ENCODE data around the gene PXDN. TPM values are rescaled to one million over a fixed set of nuclear protein-coding genes. Genes with fewer than 3 reads are reported as not detected.

Gene PXDN
- total and polyA plus RNA-seq, 2 of the 4 experiments (the other 2 are of a cell fraction) = 153 to 332 TPM

DNA sequence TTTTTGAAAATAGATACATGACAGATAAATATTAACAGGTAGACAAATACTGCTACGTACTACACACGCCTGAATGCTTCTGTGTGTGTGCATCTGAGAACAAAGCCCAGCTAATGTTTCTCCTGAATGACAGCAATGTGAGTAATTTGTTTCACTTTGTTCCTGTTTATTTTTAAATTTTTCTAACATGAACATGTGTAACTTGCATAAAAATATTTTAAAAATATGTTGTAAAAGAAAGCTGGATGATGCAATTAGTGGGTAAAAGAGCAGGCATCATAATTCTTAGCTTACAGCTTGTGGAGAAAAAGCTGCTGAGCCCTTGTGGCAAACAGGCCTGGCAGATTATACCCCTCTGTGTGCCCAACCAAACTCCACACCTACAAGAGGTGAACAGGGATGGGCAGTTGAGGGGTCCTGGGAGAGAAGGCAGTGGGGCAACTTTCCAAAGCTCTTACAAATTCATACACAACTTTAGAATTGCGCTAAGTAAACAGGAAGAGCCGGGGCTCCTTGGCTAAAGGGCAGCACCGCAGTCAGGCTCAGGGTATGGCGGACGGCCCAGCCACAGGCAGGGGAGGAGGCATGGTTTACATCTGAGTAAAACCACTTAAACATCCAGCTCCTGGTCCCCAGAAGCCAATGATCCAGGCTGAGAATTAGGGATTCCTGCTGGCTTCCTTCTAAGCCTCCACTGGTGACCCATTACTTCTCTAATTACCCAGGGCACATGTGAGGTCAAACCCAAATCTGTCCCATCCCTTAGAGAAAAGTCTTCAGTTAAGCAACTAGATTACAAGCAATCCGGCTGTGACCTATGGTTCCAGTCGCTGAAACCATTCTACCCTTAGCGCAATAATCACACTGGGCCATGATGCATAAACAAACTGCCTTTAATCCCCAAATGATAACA is 14.0 kb downstream of the PXDN start (continued):
- TF ChIP-seq CTCF (conservative IDR thresholded peaks at IDR 0.05; ENCODE audit: low read depth, low read length) = no peak
- TF ChIP-seq RCOR1 (IDR thresholded peaks at IDR 0.05; ENCODE audit: insufficient replicate concordance, low read length) = peak; percentile 13
- TF ChIP-seq RFX5 (IDR thresholded peaks at IDR 0.05; ENCODE audit: low read depth, low read length) = no peak
- TF ChIP-seq MAFK (IDR thresholded peaks at IDR 0.05; ENCODE audit: low read depth, low read length) = peak; percentile 0; the same call in 1 of the 2 replicates
